CD14-positive monocyte (primary cell): Measurements from ENCODE around the gene MDP1. TPM values are rescaled to one million over a fixed set of nuclear protein-coding genes. Genes with fewer than 3 reads are reported as not detected.

Experiments
- DNase-seq, 3 donors: peaks; one replicate each; pipeline ENCODE4 v3.0.0-alpha.2; 2011 to 2022
- H2AFZ ChIP-seq: 2 replicates; pipeline ENCODE4 v1.6.0; 2012; ENCODE audit warnings: mild to moderate bottlenecking, low read depth, low read length, inconsistent platforms; ENCODE audit not compliant: insufficient read depth, poor library complexity, severe bottlenecking
- H3K27ac ChIP-seq, 2 donors: 1 replicate in 1 of 2; 2 replicates in 1 of 2; pipeline ENCODE4 v1.5.1; 2012 to 2013; ENCODE audit warnings: low read length in 2 of 2, control low read depth in 1 of 2, inconsistent platforms in 1 of 2, low read depth in 1 of 2, mild to moderate bottlenecking in 1 of 2
- H3K27me3 ChIP-seq, 2 donors: one replicate each; pipeline versions ENCODE4 v1.6.0 to v1.6.1; 2011 to 2013; ENCODE audit warnings: low read length in 2 of 2; ENCODE audit not compliant: control insufficient read depth in 2 of 2, insufficient read depth in 2 of 2
- H3K36me3 ChIP-seq, 2 donors: replicated peaks in 1 of 2; 1 replicate in 1 of 2; 2 replicates in 1 of 2; pipeline versions ENCODE4 v1.5.1 to v1.6.1; 2012 to 2013; ENCODE audit warnings: low read length in 2 of 2, control low read depth in 1 of 2, inconsistent platforms in 1 of 2, mild to moderate bottlenecking in 1 of 2; ENCODE audit not compliant: insufficient read depth in 2 of 2, control insufficient read depth in 1 of 2
- H3K4me1 ChIP-seq, 2 donors: 1 replicate in 1 of 2; 2 replicates in 1 of 2; pipeline versions ENCODE4 v1.5.1 to v1.6.1; 2012 to 2013; ENCODE audit warnings: low read length in 2 of 2, control low read depth in 1 of 2, inconsistent platforms in 1 of 2, mild to moderate bottlenecking in 1 of 2, moderate library complexity in 1 of 2; ENCODE audit not compliant: insufficient read depth in 2 of 2, control insufficient read depth in 1 of 2
- H3K4me2 ChIP-seq: replicated peaks from 2 replicates; pipeline ENCODE3; 2012; ENCODE audit warnings: low read length, moderate library complexity, mild to moderate bottlenecking; ENCODE audit not compliant: poor library complexity, severe bottlenecking; ENCODE audit errors: extremely low read depth
- H3K4me3 ChIP-seq, 3 experiments: fragments of 200-600 bp in 1 of 3; sonication (generic) in 1 of 3; replicated peaks in 1 of 3; 1 replicate in 2 of 3; 2 replicates in 1 of 3; pipeline ENCODE4 v1.5.1; 2011 to 2013; ENCODE audit warnings: low read length in 3 of 3, mild to moderate bottlenecking in 3 of 3, control low read depth in 2 of 3, low read depth in 2 of 3, inconsistent platforms in 1 of 3, moderate library complexity in 1 of 3
- H3K79me2 ChIP-seq: 2 replicates; pipeline ENCODE4 v1.6.0; 2012; ENCODE audit warnings: mild to moderate bottlenecking, control low read depth, inconsistent platforms, low read length, moderate library complexity; ENCODE audit not compliant: insufficient read depth
- H3K9ac ChIP-seq: 2 replicates; pipeline ENCODE4 v1.6.0; 2017; ENCODE audit warnings: low read length, mild to moderate bottlenecking; ENCODE audit not compliant: insufficient read depth, poor library complexity, severe bottlenecking
- H3K9me3 ChIP-seq, 2 donors: replicated peaks in 1 of 2; 1 replicate in 1 of 2; 2 replicates in 1 of 2; pipeline versions ENCODE4 v1.5.1 to v1.6.1; 2012 to 2013; ENCODE audit warnings: low read length in 2 of 2, control low read depth in 1 of 2; ENCODE audit not compliant: control insufficient read depth in 1 of 2, insufficient read depth in 1 of 2
- H4K20me1 ChIP-seq: 2 replicates; pipeline ENCODE4 v1.6.0; 2012; ENCODE audit warnings: mild to moderate bottlenecking, low read length, control low read depth, moderate library complexity; ENCODE audit not compliant: insufficient read depth
- H3K27ac Mint-ChIP-seq, 7 donors: one replicate each; pipeline ENCODE4 v1.8.0; 2020; ENCODE audit warnings: mild to moderate bottlenecking in 7 of 7, mixed read lengths in 7 of 7, moderate library complexity in 6 of 7, inconsistent platforms in 2 of 7
- H3K27me3 Mint-ChIP-seq, 3 donors: one replicate each; pipeline ENCODE4 v1.8.0; 2021 to 2022; ENCODE audit warnings: low read depth in 3 of 3, mild to moderate bottlenecking in 3 of 3, mixed read lengths in 3 of 3, moderate library complexity in 3 of 3, inconsistent platforms in 1 of 3
- H3K36me3 Mint-ChIP-seq, 2 donors: one replicate each; pipeline ENCODE4 v1.8.0; 2020; ENCODE audit warnings: mixed read lengths in 2 of 2, inconsistent platforms in 1 of 2, mild to moderate bottlenecking in 1 of 2
- H3K4me1 Mint-ChIP-seq: one replicate; pipeline ENCODE4 v1.8.0; 2020; ENCODE audit warnings: mild to moderate bottlenecking, mixed read lengths
- H3K4me3 Mint-ChIP-seq, 2 donors: one replicate each; pipeline ENCODE4 v1.8.0; 2020; ENCODE audit warnings: mild to moderate bottlenecking in 2 of 2, mixed read lengths in 2 of 2, moderate library complexity in 1 of 2
- H3K9me3 Mint-ChIP-seq, 7 donors: one replicate each; pipeline ENCODE4 v1.8.0; 2020 to 2022; ENCODE audit warnings: mixed read lengths in 7 of 7, mild to moderate bottlenecking in 6 of 7, moderate library complexity in 6 of 7, inconsistent platforms in 2 of 7
- CTCF ChIP-seq: fragments of 200-600 bp; IDR thresholded peaks from one replicate; pipeline ENCODE4 v1.8.0; 2022; ENCODE audit warnings: antibody characterized with exemption, mild to moderate bottlenecking
- WGBS: methylation state at CpG from one replicate; pipeline ENCODE4 v1.1.5; 2013; ENCODE audit warnings: missing lambda C conversion rate; ENCODE audit not compliant: insufficient coverage; 5-methylcytosine and 5-hydroxymethylcytosine counted together
- intact Hi-C, 2 donors: fragments of 100-400 bp; cut with micrococcal nuclease; formaldehyde crosslinking; loops; one replicate each; pipeline versions ENCODE4 v1.15.0 to v1.15.1; 2023
- polyA plus RNA-seq, 3 donors: library from polyadenylated mRNA; depleted of rRNA in 1 of 3; unstranded in 2 of 3; stranded (reverse) in 1 of 3; fragments of 300-500 nt in 2 of 3; fragments of >200 nt in 1 of 3; fragmentation: Illumina TruSeq in 2 of 3; gene quantifications; 1 replicate in 2 of 3; 2 replicates in 1 of 3; pipeline ENCODE4 v1.2.3, GENCODE V29; 2012 to 2021

MDP1 gene
- polyA plus RNA-seq, 3 donors = 17.5 to 49.6 (median 37.5) TPM

GRCh38 chr14:24259282-24260025, 43.6 kb upstream of the MDP1 start:
- Mint-ChIP-seq H3K4me3 (no peak overlapping the region), H3K27me3 (peaks cover 0 to 2% (median 1%) of the 10 kb centered on the region in 3 donors), H3K36me3 (peaks cover 66 to 81% of the 10 kb centered on the region in 2 donors), H3K27ac (no peak overlapping the region), H3K4me1 (no peaks in the 10 kb centered on the region), H3K9me3 (no peaks in the 10 kb centered on the region)
- H3K9ac ChIP-seq = no peak overlapping the region
- H3K4me2 ChIP-seq = no peak overlapping the region
- H4K20me1 ChIP-seq = no peaks in the 10 kb centered on the region
- no peaks in the 10 kb centered on the region for H3K27me3 ChIP-seq
- no peak overlapping the region for H3K4me3 ChIP-seq
- no peak overlapping the region for H3K27ac ChIP-seq
- intact Hi-C loops = no loop called here
- no peak for TF ChIP-seq CTCF
- no peaks in the 10 kb centered on the region for H3K9me3 ChIP-seq
- DNase-seq = no peak
- H3K79me2 ChIP-seq = no peaks in the 10 kb centered on the region
- peaks cover 42 to 80% of the 10 kb centered on the region in 2 donors for H3K36me3 ChIP-seq
- H3K4me1 ChIP-seq = no peaks in the 10 kb centered on the region
- WGBS = over 99% methylated on average over 10 of the region's 16 CpGs
- H2AFZ ChIP-seq = no peak overlapping the region

- H3K9me3 Mint-ChIP-seq = no peaks in the 10 kb centered on the region
- no peak for TF ChIP-seq CTCF
- 99% methylated on average over 12 of the region's 18 CpGs for WGBS
- no peak overlapping the region for H3K4me3 Mint-ChIP-seq
- Histone ChIP-seq H3K9me3 (no peaks in the 10 kb centered on the region), H3K4me3 (no peak overlapping the region), H3K4me1 (no peaks in the 10 kb centered on the region), H3K27me3 (no peaks in the 10 kb centered on the region), H4K20me1 (no peaks in the 10 kb centered on the region), H3K79me2 (no peaks in the 10 kb centered on the region), H3K36me3 (peaks cover 44 to 80% of the 10 kb centered on the region in 2 donors), H3K9ac (no peak overlapping the region), H3K27ac (no peak overlapping the region), H3K4me2 (no peak overlapping the region), H2AFZ (no peak overlapping the region)
- peaks cover 68 to 81% of the 10 kb centered on the region in 2 donors for H3K36me3 Mint-ChIP-seq
- intact Hi-C loops = no loop called here
- H3K27me3 Mint-ChIP-seq = peaks cover 0 to 3% (median 0%) of the 10 kb centered on the region in 3 donors
- DNase-seq = no peak
- peak overlapping the region in 3 of 7 donors; percentile 27 to 70 (median 59) for H3K27ac Mint-ChIP-seq
- no peaks in the 10 kb centered on the region for H3K4me1 Mint-ChIP-seq
Observed at GRCh38 chr14:24258548-24259265, 42.8 kb upstream of the MDP1 start.
